Measurements from ENCODE around the gene METTL14. TPM values are rescaled to one million over a fixed set of nuclear protein-coding genes. Genes with fewer than 3 reads are reported as not detected.

METTL14 gene
- total RNA-seq, 1 experiment from 2014 or later: 22.4 TPM

DNA sequence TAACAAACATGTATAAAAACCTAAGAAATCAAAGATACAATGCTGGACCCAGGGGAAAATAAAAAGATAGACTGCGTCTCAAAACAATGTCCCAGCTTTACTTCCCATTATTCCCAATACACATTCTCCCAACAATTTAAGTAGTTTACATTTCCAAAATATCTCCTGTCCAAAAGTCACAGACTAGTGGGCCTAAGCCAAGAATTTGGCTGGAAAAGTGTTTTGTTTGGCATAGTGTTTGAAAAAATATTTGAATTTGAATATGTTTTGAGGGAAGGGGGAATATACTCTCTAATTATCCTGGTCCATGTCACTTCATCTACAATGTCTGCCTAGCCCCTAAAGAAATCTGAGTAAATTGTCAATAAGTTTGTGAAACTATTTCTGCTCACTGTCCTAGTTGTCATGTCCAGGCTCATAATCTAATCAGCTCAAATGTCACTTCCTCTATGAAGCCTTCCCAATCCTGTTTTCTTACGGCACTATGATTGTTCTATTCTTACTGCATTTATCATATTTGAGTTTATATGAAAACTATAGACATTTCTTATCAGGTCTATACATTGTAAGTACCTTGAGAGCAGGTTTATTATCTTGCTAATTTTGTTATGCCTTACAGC lies 76.3 kb downstream of the METTL14 start:
- no peak overlapping the region for H3K27ac ChIP-seq (ENCODE audit: low read length)

DNA sequence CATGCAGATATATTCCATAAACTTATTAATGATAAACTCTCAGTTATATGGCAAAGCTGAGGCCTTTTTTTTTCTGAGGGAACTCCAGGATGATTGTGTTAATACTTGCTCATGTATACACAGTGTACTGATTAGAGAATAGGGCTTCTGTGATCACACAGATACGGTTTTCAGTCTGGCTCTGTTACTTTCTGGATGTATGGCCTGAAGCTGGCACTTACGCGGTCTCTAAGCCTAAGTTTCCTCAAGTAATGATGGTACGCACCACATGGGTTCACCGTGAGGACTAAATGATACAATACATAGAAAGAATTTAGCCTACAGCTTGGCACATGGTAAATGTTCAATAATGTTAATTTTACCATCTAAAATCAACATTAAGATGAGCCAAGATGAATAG lies 77.0 kb downstream of the METTL14 start:
- ChIA-PET POLR2A (no interaction called here), CTCF (no interaction called here)
- DNase-seq (ENCODE audit: low read depth, low spot score) (no peak), ATAC-seq (no peak)
- intact Hi-C loops (cut with micrococcal nuclease; ENCODE audit: unreplicated experiment) (no loop called here), in situ Hi-C loops (cut with HindIII; ENCODE audit: low pct_unique_long_range_greater_than_20kb, low sequenced_read_pairs) (no loop called here)
- Histone ChIP-seq H3K27me3 (ENCODE audit: control insufficient read depth, insufficient read depth, low read length) (no peaks in the 10 kb centered on the region), H3K4me3 (ENCODE audit: low read depth in 2 of 2, low read length in 2 of 2) (no peak overlapping the region), H3K9me3 (ENCODE audit: control insufficient read depth, insufficient read depth, low read depth, low read length) (no peaks in the 10 kb centered on the region), H3K4me1 (ENCODE audit: control insufficient read depth, insufficient read depth, low read length) (no peaks in the 10 kb centered on the region), H3K36me3 (ENCODE audit: control insufficient read depth, insufficient read depth, low read length) (peaks cover 3% of the 10 kb centered on the region; the same call in 1 of the 2 replicates), H3K27ac (ENCODE audit: low read length) (no peak overlapping the region)
- TF ChIP-seq, protein P1, sequence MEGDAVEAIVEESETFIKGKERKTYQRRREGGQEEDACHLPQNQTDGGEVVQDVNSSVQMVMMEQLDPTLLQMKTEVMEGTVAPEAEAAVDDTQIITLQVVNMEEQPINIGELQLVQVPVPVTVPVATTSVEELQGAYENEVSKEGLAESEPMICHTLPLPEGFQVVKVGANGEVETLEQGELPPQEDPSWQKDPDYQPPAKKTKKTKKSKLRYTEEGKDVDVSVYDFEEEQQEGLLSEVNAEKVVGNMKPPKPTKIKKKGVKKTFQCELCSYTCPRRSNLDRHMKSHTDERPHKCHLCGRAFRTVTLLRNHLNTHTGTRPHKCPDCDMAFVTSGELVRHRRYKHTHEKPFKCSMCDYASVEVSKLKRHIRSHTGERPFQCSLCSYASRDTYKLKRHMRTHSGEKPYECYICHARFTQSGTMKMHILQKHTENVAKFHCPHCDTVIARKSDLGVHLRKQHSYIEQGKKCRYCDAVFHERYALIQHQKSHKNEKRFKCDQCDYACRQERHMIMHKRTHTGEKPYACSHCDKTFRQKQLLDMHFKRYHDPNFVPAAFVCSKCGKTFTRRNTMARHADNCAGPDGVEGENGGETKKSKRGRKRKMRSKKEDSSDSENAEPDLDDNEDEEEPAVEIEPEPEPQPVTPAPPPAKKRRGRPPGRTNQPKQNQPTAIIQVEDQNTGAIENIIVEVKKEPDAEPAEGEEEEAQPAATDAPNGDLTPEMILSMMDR (IDR thresholded peaks at IDR 0.05): no peak
- TF ChIP-seq TCF7L2 (IDR thresholded peaks at IDR 0.05; ENCODE audit: low read depth, low read length) (no peak), POLR2AphosphoS5 (IDR thresholded peaks at IDR 0.05; ENCODE audit: low read depth, low read length) (no peak), SIN3A (IDR thresholded peaks at IDR 0.05; ENCODE audit: borderline replicate concordance, insufficient read depth, low read depth, low read length) (no peak)
- TF ChIP-seq, protein P2, sequence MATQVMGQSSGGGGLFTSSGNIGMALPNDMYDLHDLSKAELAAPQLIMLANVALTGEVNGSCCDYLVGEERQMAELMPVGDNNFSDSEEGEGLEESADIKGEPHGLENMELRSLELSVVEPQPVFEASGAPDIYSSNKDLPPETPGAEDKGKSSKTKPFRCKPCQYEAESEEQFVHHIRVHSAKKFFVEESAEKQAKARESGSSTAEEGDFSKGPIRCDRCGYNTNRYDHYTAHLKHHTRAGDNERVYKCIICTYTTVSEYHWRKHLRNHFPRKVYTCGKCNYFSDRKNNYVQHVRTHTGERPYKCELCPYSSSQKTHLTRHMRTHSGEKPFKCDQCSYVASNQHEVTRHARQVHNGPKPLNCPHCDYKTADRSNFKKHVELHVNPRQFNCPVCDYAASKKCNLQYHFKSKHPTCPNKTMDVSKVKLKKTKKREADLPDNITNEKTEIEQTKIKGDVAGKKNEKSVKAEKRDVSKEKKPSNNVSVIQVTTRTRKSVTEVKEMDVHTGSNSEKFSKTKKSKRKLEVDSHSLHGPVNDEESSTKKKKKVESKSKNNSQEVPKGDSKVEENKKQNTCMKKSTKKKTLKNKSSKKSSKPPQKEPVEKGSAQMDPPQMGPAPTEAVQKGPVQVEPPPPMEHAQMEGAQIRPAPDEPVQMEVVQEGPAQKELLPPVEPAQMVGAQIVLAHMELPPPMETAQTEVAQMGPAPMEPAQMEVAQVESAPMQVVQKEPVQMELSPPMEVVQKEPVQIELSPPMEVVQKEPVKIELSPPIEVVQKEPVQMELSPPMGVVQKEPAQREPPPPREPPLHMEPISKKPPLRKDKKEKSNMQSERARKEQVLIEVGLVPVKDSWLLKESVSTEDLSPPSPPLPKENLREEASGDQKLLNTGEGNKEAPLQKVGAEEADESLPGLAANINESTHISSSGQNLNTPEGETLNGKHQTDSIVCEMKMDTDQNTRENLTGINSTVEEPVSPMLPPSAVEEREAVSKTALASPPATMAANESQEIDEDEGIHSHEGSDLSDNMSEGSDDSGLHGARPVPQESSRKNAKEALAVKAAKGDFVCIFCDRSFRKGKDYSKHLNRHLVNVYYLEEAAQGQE (IDR thresholded peaks at IDR 0.05; ENCODE audit: insufficient read depth in 1 of 2, low read depth in 2 of 2, low read length in 1 of 2): no peak
- BruUV-seq (replicated peaks): no TSS peak

More for the DNA sequence above, 76.3 kb downstream of the METTL14 start:
- BruUV-seq (replicated peaks): no TSS peak
- DNase-seq (ENCODE audit: low read depth, low spot score): no peak
- TF ChIP-seq TCF7L2 (IDR thresholded peaks at IDR 0.05; ENCODE audit: low read depth, low read length) (no peak), SIN3A (IDR thresholded peaks at IDR 0.05; ENCODE audit: borderline replicate concordance, insufficient read depth, low read depth, low read length) (no peak), POLR2AphosphoS5 (IDR thresholded peaks at IDR 0.05; ENCODE audit: low read depth, low read length) (no peak)
- TF ChIP-seq, protein P2 (IDR thresholded peaks at IDR 0.05; ENCODE audit: insufficient read depth in 1 of 2, low read depth in 2 of 2, low read length in 1 of 2): no peak
- TF ChIP-seq, protein P1 (IDR thresholded peaks at IDR 0.05): no peak
- Histone ChIP-seq H3K4me3 (ENCODE audit: low read depth in 2 of 2, low read length in 2 of 2) (no peak overlapping the region), H3K9me3 (ENCODE audit: control insufficient read depth, insufficient read depth, low read depth, low read length) (no peaks in the 10 kb centered on the region), H3K27me3 (ENCODE audit: control insufficient read depth, insufficient read depth, low read length) (no peaks in the 10 kb centered on the region), H3K36me3 (ENCODE audit: control insufficient read depth, insufficient read depth, low read length) (peaks cover 3% of the 10 kb centered on the region; the same call in 1 of the 2 replicates), H3K4me1 (ENCODE audit: control insufficient read depth, insufficient read depth, low read length) (no peaks in the 10 kb centered on the region)
- intact Hi-C loops (cut with micrococcal nuclease; ENCODE audit: unreplicated experiment): no loop called here
- ATAC-seq: no peak
- ChIA-PET CTCF (no interaction called here), POLR2A (no interaction called here)
- in situ Hi-C loops (cut with HindIII; ENCODE audit: low pct_unique_long_range_greater_than_20kb, low sequenced_read_pairs): no loop called here

Data from Panc1 (cell line).